MV-4-11 (cell line): ENCODE results near the gene TIMM9.
"Not testable (repeated sequence)": the region's sequence is repeated elsewhere in the genome, so short reads cannot be mapped to it uniquely, and the experiment has no call there.

Experiments
- DNase-seq: peaks from one replicate; lab custom pipeline; 2025; lab: John Stamatoyannopoulos, UW

TIMM9 gene

GRCh38 chr14:58427281-58428117 lies at the start of gene TIMM9, which contains the start of gene KIAA0586:
TSS of gene TIMM9 (minus strand) at chr14:58427531. CDS start at chr14:58411945, 15,586 bp downstream.
TSS of gene KIAA0586 (plus strand) at chr14:58427719. CDS start at chr14:58428265, 546 bp downstream.
- peak; percentile 98 for DNase-seq

- no peak for DNase-seq
These were observed 49.0 kb upstream of the TIMM9 start for GRCh38 chr14:58476320-58476719.

- DNase-seq, result no peak
These were observed 42.0 kb upstream of the TIMM9 start for GRCh38 chr14:58469309-58469708.

GRCh38 chr14:58467575-58467974 lies 40.2 kb upstream of the TIMM9 start:
- no peak for DNase-seq

GRCh38 chr14:58466459-58466858 lies 39.1 kb upstream of the TIMM9 start:
- DNase-seq, result no peak

- DNase-seq, result no peak
These were observed 38.1 kb upstream of the TIMM9 start for GRCh38 chr14:58465421-58465820.

GRCh38 chr14:58464652-58465051 lies 37.3 kb upstream of the TIMM9 start:
- no peak for DNase-seq

- DNase-seq, result no peak
These were observed 35.8 kb upstream of the TIMM9 start for GRCh38 chr14:58463147-58463546.

GRCh38 chr14:58460772-58461171 lies 33.4 kb upstream of the TIMM9 start:
- DNase-seq, result no peak

- DNase-seq, result peak; percentile 30
These were observed 28.4 kb upstream of the TIMM9 start for GRCh38 chr14:58455593-58456265.

GRCh38 chr14:58444627-58445026 lies 17.3 kb upstream of the TIMM9 start:
- no peak for DNase-seq

- no peak for DNase-seq
These were observed 12.1 kb upstream of the TIMM9 start for GRCh38 chr14:58439476-58439875.

- no peak for DNase-seq
These were observed 2.8 kb upstream of the TIMM9 start for GRCh38 chr14:58430156-58430555.

- DNase-seq, result peak; percentile 38
These were observed 870 bp upstream of the TIMM9 start for GRCh38 chr14:58428118-58428683.

- no peak for DNase-seq
These were observed 556 bp downstream of the TIMM9 start for GRCh38 chr14:58426670-58427280.

GRCh38 chr14:58416934-58417333 lies 10.4 kb downstream of the TIMM9 start:
- not testable (repeated sequence) for DNase-seq

GRCh38 chr14:58415636-58416547 lies 11.4 kb downstream of the TIMM9 start:
- no peak for DNase-seq

- no peak for DNase-seq
These were observed 12.5 kb downstream of the TIMM9 start for GRCh38 chr14:58414845-58415244.

- DNase-seq, result no peak
These were observed 18.6 kb downstream of the TIMM9 start for GRCh38 chr14:58408681-58409215.

- DNase-seq, result no peak
These were observed 25.7 kb downstream of the TIMM9 start for GRCh38 chr14:58401587-58401986.

GRCh38 chr14:58398895-58399294 lies 28.4 kb downstream of the TIMM9 start:
- DNase-seq, result no peak
